NT2/D1 (cell line): ENCODE results near the gene GPR152.
"Not testable (repeated sequence)": the region's sequence is repeated elsewhere in the genome, so short reads cannot be mapped to it uniquely, and the experiment has no call there.

ENCODE experiments used
- DNase-seq: peaks from one replicate; pipeline ENCODE4 v3.0.0-alpha.2; 2011; ENCODE audit warnings: low read depth, low spot score
- H3K27me3 ChIP-seq: 2 replicates; pipeline ENCODE4 v1.6.0; 2011; ENCODE audit warnings: mild to moderate bottlenecking; ENCODE audit not compliant: insufficient read length, insufficient read depth
- H3K36me3 ChIP-seq: 2 replicates; pipeline ENCODE4 v1.6.1; 2011; ENCODE audit warnings: mild to moderate bottlenecking, low read length, mixed read lengths; ENCODE audit not compliant: insufficient read depth, insufficient read length
- H3K4me1 ChIP-seq: 2 replicates; pipeline ENCODE4 v1.5.1; 2011; ENCODE audit not compliant: insufficient read depth, insufficient read length
- H3K4me3 ChIP-seq: 2 replicates; pipeline ENCODE4 v1.5.1; 2011; ENCODE audit warnings: low read depth; ENCODE audit not compliant: insufficient read length
- H3K9ac ChIP-seq: 2 replicates; pipeline ENCODE4 v1.6.0; 2011; ENCODE audit warnings: low read depth; ENCODE audit not compliant: insufficient read length
- H3K9me3 ChIP-seq: 2 replicates; pipeline ENCODE4 v1.5.1; 2011; ENCODE audit warnings: mild to moderate bottlenecking, low read length; ENCODE audit not compliant: insufficient read depth
- SUZ12 ChIP-seq: IDR thresholded peaks from 2 replicates; pipeline ENCODE4 v1.6.1; 2011; ENCODE audit not compliant: insufficient read length, insufficient read depth; ENCODE audit errors: extremely low read depth
- YY1 ChIP-seq: IDR thresholded peaks from 2 replicates; pipeline ENCODE4 v1.6.1; 2011; ENCODE audit not compliant: insufficient read length, insufficient read depth
- ZNF274 ChIP-seq: IDR thresholded peaks from 2 replicates; pipeline ENCODE4 v1.6.1; 2011; ENCODE audit warnings: mild to moderate bottlenecking, low read depth, low read length

The GPR152 gene

GRCh38 chr11:67484847-67485311 is 32.4 kb upstream of the GPR152 start:
- H3K36me3 ChIP-seq = peaks cover 42% of the 10 kb centered on the region
- H3K9ac ChIP-seq = no peak overlapping the region
- TF ChIP-seq ZNF274 (no peak), SUZ12 (no peak)
- DNase-seq = no peak
- no peak overlapping the region for H3K4me3 ChIP-seq
- H3K27me3 ChIP-seq = no peaks in the 10 kb centered on the region
- peaks cover 9% of the 10 kb centered on the region for H3K4me1 ChIP-seq
- H3K9me3 ChIP-seq = peaks cover 9% of the 10 kb centered on the region; the same call in 1 of the 2 replicates

- TF ChIP-seq YY1 (no peak), SUZ12 (no peak), ZNF274 (no peak)
- Histone ChIP-seq H3K36me3 (peaks cover 34% of the 10 kb centered on the region), H3K9ac (peak overlapping the region; percentile 12), H3K27me3 (no peaks in the 10 kb centered on the region), H3K4me1 (peaks cover 9% of the 10 kb centered on the region), H3K9me3 (peaks cover 9% of the 10 kb centered on the region; the same call in 1 of the 2 replicates), H3K4me3 (peak overlapping the region; percentile 2)
- DNase-seq = no peak
These were observed 31.5 kb upstream of the GPR152 start for GRCh38 chr11:67483831-67484665.

- peak within 1 kb of the TSS; percentile 81 for H3K9ac ChIP-seq
- DNase-seq = peak; percentile 99
- no peak for TF ChIP-seq SUZ12
- no peak for TF ChIP-seq ZNF274
- TF ChIP-seq YY1 = peak; percentile 98
- H3K27me3 ChIP-seq = no peaks in the 10 kb centered on the region
- peaks cover 27% of the 10 kb centered on the region for H3K36me3 ChIP-seq
- peak within 1 kb of the TSS; percentile 65 for H3K4me3 ChIP-seq
- H3K9me3 ChIP-seq = peaks cover 15% of the 10 kb centered on the region
- peaks cover 9% of the 10 kb centered on the region for H3K4me1 ChIP-seq
These were observed 30.6 kb upstream of the GPR152 start, which contains the start of gene AIP for GRCh38 chr11:67482827-67483798. AIP (plus strand) TSS chr11:67483026; CDS start chr11:67483159, 133 bp downstream.

GRCh38 chr11:67482275-67482826 is 29.8 kb upstream of the GPR152 start:
- no peak for TF ChIP-seq SUZ12
- TF ChIP-seq ZNF274 = no peak
- no peak for TF ChIP-seq YY1
- DNase-seq = no peak
- Histone ChIP-seq H3K9me3 (peaks cover 16% of the 10 kb centered on the region), H3K9ac (peak overlapping the region; percentile 45), H3K36me3 (peaks cover 19% of the 10 kb centered on the region), H3K4me3 (peak overlapping the region; percentile 65), H3K4me1 (peaks cover 9% of the 10 kb centered on the region), H3K27me3 (no peaks in the 10 kb centered on the region)

GRCh38 chr11:67477344-67478050 is 25.0 kb upstream of the GPR152 start:
- not testable (repeated sequence) for H3K9ac ChIP-seq, H3K36me3 ChIP-seq, H3K4me3 ChIP-seq, DNase-seq, H3K4me1 ChIP-seq, H3K27me3 ChIP-seq
- peaks cover 20% of the 10 kb centered on the region for H3K9me3 ChIP-seq

GRCh38 chr11:67476692-67477091 is 24.2 kb upstream of the GPR152 start:
- H3K9me3 ChIP-seq = peaks cover 20% of the 10 kb centered on the region
- not testable (repeated sequence) for DNase-seq, H3K9ac ChIP-seq, H3K4me3 ChIP-seq, H3K36me3 ChIP-seq, H3K27me3 ChIP-seq, H3K4me1 ChIP-seq

GRCh38 chr11:67472882-67473281 is 20.4 kb upstream of the GPR152 start:
- H3K9ac ChIP-seq = no peak overlapping the region
- TF ChIP-seq YY1 (no peak), SUZ12 (no peak), ZNF274 (no peak)
- no peak for DNase-seq
- no peaks in the 10 kb centered on the region for H3K27me3 ChIP-seq
- H3K4me3 ChIP-seq = no peak overlapping the region
- H3K36me3 ChIP-seq = no peaks in the 10 kb centered on the region
- H3K4me1 ChIP-seq = peaks cover 8% of the 10 kb centered on the region
- peaks cover 13% of the 10 kb centered on the region; the same call in 1 of the 2 replicates for H3K9me3 ChIP-seq
